HepG2 (cell line): ENCODE results near the gene LTB4R2. TPM values are rescaled to one million over a fixed set of nuclear protein-coding genes. Genes with fewer than 3 reads are reported as not detected.

Source experiments
- AHR ChIP-seq: IDR thresholded peaks from 2 replicates; pipeline ENCODE4 v1.6.1; 2018; ENCODE audit warnings: missing genetic modification reagents, missing compliant biosample characterization
- ARID2 ChIP-seq: sonication (generic); formaldehyde crosslinking; IDR thresholded peaks from 2 replicates; pipeline ENCODE4 v1.8.1; 2022; ENCODE audit warnings: mild to moderate bottlenecking, missing genetic modification reagents, borderline replicate concordance
- ARNT2 ChIP-seq: sonication (generic); formaldehyde crosslinking; IDR thresholded peaks from 2 replicates; pipeline ENCODE4 v1.8.0; 2022; ENCODE audit warnings: mild to moderate bottlenecking, low read depth, missing genetic modification reagents, moderate library complexity
- BCL3 ChIP-seq: sonication (generic); formaldehyde crosslinking; IDR thresholded peaks from 2 replicates; pipeline ENCODE4 v1.5.1; 2020; ENCODE audit warnings: mild to moderate bottlenecking, missing genetic modification reagents, moderate library complexity
- GATAD1 ChIP-seq: IDR thresholded peaks from 2 replicates; pipeline ENCODE4 v1.6.1; 2016; ENCODE audit warnings: missing genetic modification reagents, missing compliant biosample characterization
- ISL2 ChIP-seq: sonication (generic); formaldehyde crosslinking; IDR thresholded peaks from 2 replicates; pipeline ENCODE4 v1.5.0; 2020; ENCODE audit warnings: missing genetic modification reagents
- KDM4B ChIP-seq: sonication (generic); formaldehyde crosslinking; IDR thresholded peaks from 2 replicates; pipeline ENCODE4 v1.4.0; 2020; ENCODE audit warnings: missing genetic modification reagents
- MTF2 ChIP-seq: sonication (generic); formaldehyde crosslinking; IDR thresholded peaks from 2 replicates; pipeline ENCODE4 v1.5.0; 2020; ENCODE audit warnings: missing genetic modification reagents, borderline replicate concordance
- NFKBIZ ChIP-seq: IDR thresholded peaks from 2 replicates; pipeline ENCODE4 v1.6.1; 2018; ENCODE audit warnings: missing genetic modification reagents, missing compliant biosample characterization
- NR2C2 ChIP-seq: sonication (generic); formaldehyde crosslinking; IDR thresholded peaks from 2 replicates; pipeline ENCODE4 v1.4.0; 2020; ENCODE audit warnings: missing genetic modification reagents, mild to moderate bottlenecking, moderate library complexity, borderline replicate concordance
- PHF21A ChIP-seq: sonication (generic); formaldehyde crosslinking; IDR thresholded peaks from 2 replicates; pipeline ENCODE4 v1.5.0; 2020; ENCODE audit warnings: mild to moderate bottlenecking, missing genetic modification reagents
- PITX1 ChIP-seq: sonication (generic); formaldehyde crosslinking; IDR thresholded peaks from 2 replicates; pipeline ENCODE4 v1.5.1; 2020; ENCODE audit warnings: mild to moderate bottlenecking, missing genetic modification reagents
- REL ChIP-seq: sonication (generic); formaldehyde crosslinking; conservative IDR thresholded peaks from 2 replicates; pipeline ENCODE4 v1.8.0; 2022; ENCODE audit warnings: mild to moderate bottlenecking, missing genetic modification reagents, moderate library complexity
- SAP130 ChIP-seq: IDR thresholded peaks from 2 replicates; pipeline ENCODE4 v1.6.1; 2016; ENCODE audit warnings: low read depth
- SIX4 ChIP-seq: sonication (generic); formaldehyde crosslinking; IDR thresholded peaks from 2 replicates; pipeline ENCODE4 v1.4.0; 2020; ENCODE audit warnings: missing genetic modification reagents
- SMAD3 ChIP-seq: sonication (generic); formaldehyde crosslinking; IDR thresholded peaks from 2 replicates; pipeline ENCODE4 v1.4.0; 2020; ENCODE audit warnings: missing genetic modification reagents
- TFDP1 ChIP-seq: IDR thresholded peaks from 2 replicates; pipeline ENCODE4 v1.6.1; 2016; ENCODE audit warnings: missing compliant biosample characterization, missing genetic modification reagents, borderline replicate concordance
- ZFP1 ChIP-seq: IDR thresholded peaks from 2 replicates; pipeline ENCODE4 v1.6.1; 2016
- ZNF337 ChIP-seq: sonication (generic); formaldehyde crosslinking; IDR thresholded peaks from 2 replicates; pipeline ENCODE4 v1.5.1; 2020; ENCODE audit warnings: missing genetic modification reagents, low read depth, mild to moderate bottlenecking, borderline replicate concordance
- ZNF513 ChIP-seq: sonication (generic); formaldehyde crosslinking; conservative IDR thresholded peaks from 2 replicates; pipeline ENCODE4 v1.5.0; 2020; ENCODE audit warnings: missing genetic modification reagents
- ZNF572 ChIP-seq: sonication (generic); formaldehyde crosslinking; IDR thresholded peaks from 2 replicates; pipeline ENCODE4 v1.5.1; 2020; ENCODE audit warnings: mild to moderate bottlenecking, missing genetic modification reagents
- polyA plus RNA-seq, 8 experiments: library from polyadenylated mRNA; depleted of rRNA in 3 of 8; stranded (reverse) in 7 of 8; unstranded in 1 of 8; fragments of >200 nt; fragmentation: Illumina TruSeq in 4 of 8; extraction: Trizol in 4 of 8; gene quantifications; 2 replicates each; pipeline versions ENCODE4 v1.2.1 to v1.2.3, GENCODE V29; 2011 to 2016; ENCODE audit warnings: low read depth in 4 of 8, missing spikeins in 1 of 8, mixed read lengths in 1 of 8; ENCODE audit not compliant: insufficient read depth in 1 of 8
- total RNA-seq, 5 experiments: library from RNA; depleted of rRNA; stranded (reverse); fragments of >200 nt; fragmentation: Illumina TruSeq; extraction: Trizol; gene quantifications; 2 replicates each; pipeline ENCODE4 v1.2.3, GENCODE V29; 2016; ENCODE audit warnings: low read depth in 1 of 5
- TF ChIP-seq, protein P1 (sequence below): sonication (generic); formaldehyde crosslinking; IDR thresholded peaks from 2 replicates; pipeline ENCODE4 v1.4.0; 2020; ENCODE audit warnings: missing genetic modification reagents, borderline replicate concordance

Gene LTB4R2
- total and polyA plus RNA-seq, 2 of the 13 experiments (the other 11 are each of a cell fraction or from before 2014, with no cell fraction given) = 3.9 to 6.9 TPM

DNA sequence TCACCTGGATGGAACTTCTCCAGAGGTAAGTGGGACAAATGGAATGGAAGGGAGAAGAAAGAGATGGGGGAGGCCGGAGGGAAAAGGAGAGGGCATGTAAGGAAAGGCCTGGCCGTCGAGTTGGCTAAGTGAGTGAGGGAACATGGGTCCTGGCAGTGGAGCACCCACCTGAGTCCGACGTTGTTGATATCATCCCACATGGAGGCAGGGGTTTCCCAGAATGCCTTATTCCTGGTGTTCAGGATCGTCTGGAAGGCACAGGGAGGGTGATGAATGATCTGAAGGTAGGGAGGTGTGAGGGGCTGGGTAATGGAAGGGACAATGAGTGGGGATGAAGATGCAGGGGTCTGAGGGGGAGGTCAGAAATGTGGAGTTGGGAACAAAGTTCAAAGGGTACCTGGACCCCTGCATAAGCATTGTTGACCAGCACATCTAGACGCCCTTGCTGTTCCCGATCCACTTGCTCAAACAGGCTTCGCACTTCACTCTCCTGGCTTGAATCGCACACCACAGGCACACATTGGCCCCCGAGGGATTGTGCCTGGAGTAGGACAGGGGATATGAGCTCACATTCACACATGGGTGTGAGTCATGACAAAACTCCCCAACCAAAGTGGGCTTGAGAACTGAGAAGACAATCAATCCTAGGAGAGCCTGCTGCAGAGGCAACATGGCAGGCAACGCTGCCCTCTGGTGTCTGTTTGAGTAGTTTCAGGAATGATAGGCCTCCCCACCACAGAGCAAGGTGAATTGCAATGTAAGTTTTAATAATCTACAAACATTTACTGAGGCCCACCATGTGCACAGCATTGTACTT is 13.4 kb upstream of the LTB4R2 start (continued):
- TF ChIP-seq ARNT2 (CRISPR knock-in tag) (0 out of 2 replicates have a peak, but pooled peaks have one; percentile 29), ISL2 (CRISPR knock-in tag) (no peak; the same call in 1 of the 2 replicates), SIX4 (CRISPR knock-in tag) (0 out of 2 replicates have a peak, but pooled peaks have one; percentile 29), BCL3 (peak; percentile 81), GATAD1 (CRISPR knock-in tag) (peak; percentile 71; the same call in 1 of the 2 replicates), ZFP1 (CRISPR knock-in tag) (peak; percentile 92; the same call in 1 of the 2 replicates), ZNF572 (CRISPR knock-in tag) (peak; percentile 96; the same call in 1 of the 2 replicates), NR2C2 (CRISPR knock-in tag) (peak; percentile 30; the same call in 1 of the 2 replicates), ZNF513 (CRISPR knock-in tag) (no peak), PHF21A (CRISPR knock-in tag) (no peak), NFKBIZ (CRISPR knock-in tag) (peak; percentile 75; the same call in 1 of the 2 replicates), ARID2 (CRISPR knock-in tag) (no peak), TFDP1 (CRISPR knock-in tag) (0 out of 2 replicates have a peak, but pooled peaks have one; percentile 38), REL (CRISPR knock-in tag) (peak; percentile 71; the same call in 1 of the 2 replicates), PITX1 (CRISPR knock-in tag) (peak; percentile 43), AHR (peak; percentile 88), SAP130 (peak; percentile 67), SMAD3 (CRISPR knock-in tag) (0 out of 2 replicates have a peak, but pooled peaks have one; percentile 27), ZNF337 (CRISPR knock-in tag) (no peak), KDM4B (peak; percentile 62), MTF2 (no peak)
- TF ChIP-seq, protein P1, sequence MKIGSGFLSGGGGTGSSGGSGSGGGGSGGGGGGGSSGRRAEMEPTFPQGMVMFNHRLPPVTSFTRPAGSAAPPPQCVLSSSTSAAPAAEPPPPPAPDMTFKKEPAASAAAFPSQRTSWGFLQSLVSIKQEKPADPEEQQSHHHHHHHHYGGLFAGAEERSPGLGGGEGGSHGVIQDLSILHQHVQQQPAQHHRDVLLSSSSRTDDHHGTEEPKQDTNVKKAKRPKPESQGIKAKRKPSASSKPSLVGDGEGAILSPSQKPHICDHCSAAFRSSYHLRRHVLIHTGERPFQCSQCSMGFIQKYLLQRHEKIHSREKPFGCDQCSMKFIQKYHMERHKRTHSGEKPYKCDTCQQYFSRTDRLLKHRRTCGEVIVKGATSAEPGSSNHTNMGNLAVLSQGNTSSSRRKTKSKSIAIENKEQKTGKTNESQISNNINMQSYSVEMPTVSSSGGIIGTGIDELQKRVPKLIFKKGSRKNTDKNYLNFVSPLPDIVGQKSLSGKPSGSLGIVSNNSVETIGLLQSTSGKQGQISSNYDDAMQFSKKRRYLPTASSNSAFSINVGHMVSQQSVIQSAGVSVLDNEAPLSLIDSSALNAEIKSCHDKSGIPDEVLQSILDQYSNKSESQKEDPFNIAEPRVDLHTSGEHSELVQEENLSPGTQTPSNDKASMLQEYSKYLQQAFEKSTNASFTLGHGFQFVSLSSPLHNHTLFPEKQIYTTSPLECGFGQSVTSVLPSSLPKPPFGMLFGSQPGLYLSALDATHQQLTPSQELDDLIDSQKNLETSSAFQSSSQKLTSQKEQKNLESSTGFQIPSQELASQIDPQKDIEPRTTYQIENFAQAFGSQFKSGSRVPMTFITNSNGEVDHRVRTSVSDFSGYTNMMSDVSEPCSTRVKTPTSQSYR = peak; percentile 8; the same call in 1 of the 2 replicates
